ENCODE results near the gene TXNRD2. TPM values are rescaled to one million over a fixed set of nuclear protein-coding genes. Genes with fewer than 3 reads are reported as not detected.

The TXNRD2 gene
- total RNA-seq, 1 experiment from 2014 or later, result 22.9 TPM

- no peak overlapping the region for H3K9ac ChIP-seq (ENCODE audit: extremely low read depth, insufficient read length, low read length)
- no peaks in the 10 kb centered on the region for H3K79me2 ChIP-seq (ENCODE audit: insufficient read depth, low read length)
- H3K4me1 ChIP-seq (ENCODE audit: insufficient read depth, low read length), result no peaks in the 10 kb centered on the region
- Mint-ChIP-seq H3K27ac (no peak overlapping the region), H3K27me3 (ENCODE audit: low read depth) (no peaks in the 10 kb centered on the region; the same call in 1 of the 2 replicates), H3K9me3 (peaks cover 0 to 3% of the 10 kb centered on the region in 2 experiments; a peak in 3 of 5 replicates), H3K36me3 (ENCODE audit: insufficient read depth in 1 of 3, low read depth in 3 of 3) (peaks cover 0 to 6% (median 5%) of the 10 kb centered on the region in 3 experiments; a peak in 4 of 7 replicates), H3K4me3 (no peak overlapping the region), H3K4me1 (peaks cover 0 to 5% of the 10 kb centered on the region in 2 experiments; a peak in 2 of 4 replicates)
- H3K9me3 ChIP-seq (ENCODE audit: control insufficient read depth, low read depth, low read length), result no peaks in the 10 kb centered on the region
- H2BK5ac ChIP-seq (ENCODE audit: insufficient read length, low read length), result no peak overlapping the region
- H3K14ac ChIP-seq (ENCODE audit: insufficient read depth, low read length), result no peak overlapping the region
- no peaks in the 10 kb centered on the region for H3K27me3 ChIP-seq (ENCODE audit: insufficient read depth, low read length)
- no peak overlapping the region for H3K4me2 ChIP-seq (ENCODE audit: insufficient read depth, insufficient read length, low read length)
- H4K20me1 ChIP-seq (ENCODE audit: control insufficient read depth, insufficient read depth, insufficient read length), result no peaks in the 10 kb centered on the region
- no peak overlapping the region for H3K4ac ChIP-seq (ENCODE audit: low read depth, low read length)
- no peak overlapping the region for H2BK20ac ChIP-seq (ENCODE audit: low read depth, low read length, poor library complexity, severe bottlenecking)
- WGBS (ENCODE audit: extremely low coverage, insufficient read length, low lambda C conversion rate), result no CpG with 5 or more reads among the region's 10 CpGs
- H3K56ac ChIP-seq (ENCODE audit: insufficient read length, low read depth, low read length), result no peak overlapping the region
- H2BK15ac ChIP-seq (ENCODE audit: low read depth, low read length), result no peak overlapping the region
- H2AFZ ChIP-seq (ENCODE audit: low read length), result no peak overlapping the region
- TF ChIP-seq, protein P1, sequence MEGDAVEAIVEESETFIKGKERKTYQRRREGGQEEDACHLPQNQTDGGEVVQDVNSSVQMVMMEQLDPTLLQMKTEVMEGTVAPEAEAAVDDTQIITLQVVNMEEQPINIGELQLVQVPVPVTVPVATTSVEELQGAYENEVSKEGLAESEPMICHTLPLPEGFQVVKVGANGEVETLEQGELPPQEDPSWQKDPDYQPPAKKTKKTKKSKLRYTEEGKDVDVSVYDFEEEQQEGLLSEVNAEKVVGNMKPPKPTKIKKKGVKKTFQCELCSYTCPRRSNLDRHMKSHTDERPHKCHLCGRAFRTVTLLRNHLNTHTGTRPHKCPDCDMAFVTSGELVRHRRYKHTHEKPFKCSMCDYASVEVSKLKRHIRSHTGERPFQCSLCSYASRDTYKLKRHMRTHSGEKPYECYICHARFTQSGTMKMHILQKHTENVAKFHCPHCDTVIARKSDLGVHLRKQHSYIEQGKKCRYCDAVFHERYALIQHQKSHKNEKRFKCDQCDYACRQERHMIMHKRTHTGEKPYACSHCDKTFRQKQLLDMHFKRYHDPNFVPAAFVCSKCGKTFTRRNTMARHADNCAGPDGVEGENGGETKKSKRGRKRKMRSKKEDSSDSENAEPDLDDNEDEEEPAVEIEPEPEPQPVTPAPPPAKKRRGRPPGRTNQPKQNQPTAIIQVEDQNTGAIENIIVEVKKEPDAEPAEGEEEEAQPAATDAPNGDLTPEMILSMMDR (conservative IDR thresholded peaks at IDR 0.05), result no peak
- no peaks in the 10 kb centered on the region for H3K79me1 ChIP-seq (ENCODE audit: insufficient read depth, low read depth, low read length, poor library complexity, severe bottlenecking)
- H4K91ac ChIP-seq (ENCODE audit: insufficient read length, low read depth, low read length), result no peak overlapping the region
- no peak overlapping the region for H3K27ac ChIP-seq (ENCODE audit: insufficient read length, low read depth, low read length)
- H2BK12ac ChIP-seq (ENCODE audit: insufficient read length, low read depth, low read length), result no peak overlapping the region
- DNase-seq, result no peak
- no peak overlapping the region for H2BK120ac ChIP-seq (ENCODE audit: low read depth, low read length, poor library complexity, severe bottlenecking)
- H4K8ac ChIP-seq (replicated peaks; ENCODE audit: insufficient read length, low read depth, low read length), result no peak overlapping the region
- no peak overlapping the region for H4K5ac ChIP-seq (ENCODE audit: insufficient read length, low read depth, low read length)
- H3K18ac ChIP-seq (ENCODE audit: insufficient read length, low read depth, low read length), result no peak overlapping the region
- H3K23ac ChIP-seq (ENCODE audit: insufficient read length, low read depth, low read length), result no peak overlapping the region
- H3K23me2 ChIP-seq (ENCODE audit: insufficient read length, low read depth, low read length, poor library complexity, severe bottlenecking), result no peaks in the 10 kb centered on the region
- no peak overlapping the region for H2AK5ac ChIP-seq (ENCODE audit: insufficient read length, low read length)
- H3T11ph ChIP-seq (ENCODE audit: low read length), result no peak overlapping the region
Observed at GRCh38 chr22:19827341-19828034, 114.1 kb downstream of the TXNRD2 start.
